ENCODE results near the gene HYI.

DNA sequence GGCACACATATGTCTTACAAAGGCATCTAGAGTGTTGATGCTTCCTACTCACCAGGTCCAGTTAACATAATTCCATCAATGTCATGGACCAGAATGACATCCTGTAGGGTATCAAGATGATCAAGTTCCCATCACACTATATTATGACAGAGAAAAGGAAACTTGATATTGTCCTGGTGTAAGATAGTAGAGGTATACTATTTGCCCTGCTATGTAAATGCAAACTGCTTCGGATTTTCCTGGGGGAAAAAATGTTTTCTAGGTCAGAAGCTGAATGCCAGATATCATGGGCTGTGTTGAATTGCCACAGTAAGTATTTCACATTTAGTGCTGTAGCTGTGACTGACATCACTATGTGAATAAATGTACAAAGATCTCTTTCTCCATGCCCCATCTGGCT is 16.2 kb upstream of the HYI start:
- TF ChIP-seq TAF1 (IDR thresholded peaks at IDR 0.05; ENCODE audit: low read depth) (no peak), ZBTB7A (IDR thresholded peaks at IDR 0.05; ENCODE audit: low read depth) (no peak), NFIC (IDR thresholded peaks at IDR 0.05) (no peak), EP300 (IDR thresholded peaks at IDR 0.05; ENCODE audit: borderline replicate concordance) (no peak), CEBPB (IDR thresholded peaks at IDR 0.05) (no peak), TEAD4 (IDR thresholded peaks at IDR 0.05) (no peak), TCF12 (IDR thresholded peaks at IDR 0.05; ENCODE audit: low read depth) (no peak), CREB1 (IDR thresholded peaks at IDR 0.05; ENCODE audit: low read depth) (no peak), EGR1 (IDR thresholded peaks at IDR 0.05) (no peak), RAD21 (IDR thresholded peaks at IDR 0.05; ENCODE audit: low read depth) (no peak), YY1 (IDR thresholded peaks at IDR 0.05; ENCODE audit: low read depth) (no peak)
- TF ChIP-seq, protein P1, sequence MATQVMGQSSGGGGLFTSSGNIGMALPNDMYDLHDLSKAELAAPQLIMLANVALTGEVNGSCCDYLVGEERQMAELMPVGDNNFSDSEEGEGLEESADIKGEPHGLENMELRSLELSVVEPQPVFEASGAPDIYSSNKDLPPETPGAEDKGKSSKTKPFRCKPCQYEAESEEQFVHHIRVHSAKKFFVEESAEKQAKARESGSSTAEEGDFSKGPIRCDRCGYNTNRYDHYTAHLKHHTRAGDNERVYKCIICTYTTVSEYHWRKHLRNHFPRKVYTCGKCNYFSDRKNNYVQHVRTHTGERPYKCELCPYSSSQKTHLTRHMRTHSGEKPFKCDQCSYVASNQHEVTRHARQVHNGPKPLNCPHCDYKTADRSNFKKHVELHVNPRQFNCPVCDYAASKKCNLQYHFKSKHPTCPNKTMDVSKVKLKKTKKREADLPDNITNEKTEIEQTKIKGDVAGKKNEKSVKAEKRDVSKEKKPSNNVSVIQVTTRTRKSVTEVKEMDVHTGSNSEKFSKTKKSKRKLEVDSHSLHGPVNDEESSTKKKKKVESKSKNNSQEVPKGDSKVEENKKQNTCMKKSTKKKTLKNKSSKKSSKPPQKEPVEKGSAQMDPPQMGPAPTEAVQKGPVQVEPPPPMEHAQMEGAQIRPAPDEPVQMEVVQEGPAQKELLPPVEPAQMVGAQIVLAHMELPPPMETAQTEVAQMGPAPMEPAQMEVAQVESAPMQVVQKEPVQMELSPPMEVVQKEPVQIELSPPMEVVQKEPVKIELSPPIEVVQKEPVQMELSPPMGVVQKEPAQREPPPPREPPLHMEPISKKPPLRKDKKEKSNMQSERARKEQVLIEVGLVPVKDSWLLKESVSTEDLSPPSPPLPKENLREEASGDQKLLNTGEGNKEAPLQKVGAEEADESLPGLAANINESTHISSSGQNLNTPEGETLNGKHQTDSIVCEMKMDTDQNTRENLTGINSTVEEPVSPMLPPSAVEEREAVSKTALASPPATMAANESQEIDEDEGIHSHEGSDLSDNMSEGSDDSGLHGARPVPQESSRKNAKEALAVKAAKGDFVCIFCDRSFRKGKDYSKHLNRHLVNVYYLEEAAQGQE (IDR thresholded peaks at IDR 0.05; ENCODE audit: low read depth) = no peak
- TF ChIP-seq, protein P2, sequence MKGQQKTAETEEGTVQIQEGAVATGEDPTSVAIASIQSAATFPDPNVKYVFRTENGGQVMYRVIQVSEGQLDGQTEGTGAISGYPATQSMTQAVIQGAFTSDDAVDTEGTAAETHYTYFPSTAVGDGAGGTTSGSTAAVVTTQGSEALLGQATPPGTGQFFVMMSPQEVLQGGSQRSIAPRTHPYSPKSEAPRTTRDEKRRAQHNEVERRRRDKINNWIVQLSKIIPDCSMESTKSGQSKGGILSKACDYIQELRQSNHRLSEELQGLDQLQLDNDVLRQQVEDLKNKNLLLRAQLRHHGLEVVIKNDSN (IDR thresholded peaks at IDR 0.05) = no peak

Measured in Ishikawa (cell line).